ENCODE measurements around the gene RAB6A.

Gene RAB6A

GRCh38 chr11:73653996-73654395 lies 106.9 kb downstream of the RAB6A start:
- no peak overlapping the region for H3K4me3 ChIP-seq (replicated peaks; ENCODE audit: insufficient read depth, low read length)
- H3K27ac ChIP-seq (replicated peaks), result no peak overlapping the region
- TF ChIP-seq, protein P1, sequence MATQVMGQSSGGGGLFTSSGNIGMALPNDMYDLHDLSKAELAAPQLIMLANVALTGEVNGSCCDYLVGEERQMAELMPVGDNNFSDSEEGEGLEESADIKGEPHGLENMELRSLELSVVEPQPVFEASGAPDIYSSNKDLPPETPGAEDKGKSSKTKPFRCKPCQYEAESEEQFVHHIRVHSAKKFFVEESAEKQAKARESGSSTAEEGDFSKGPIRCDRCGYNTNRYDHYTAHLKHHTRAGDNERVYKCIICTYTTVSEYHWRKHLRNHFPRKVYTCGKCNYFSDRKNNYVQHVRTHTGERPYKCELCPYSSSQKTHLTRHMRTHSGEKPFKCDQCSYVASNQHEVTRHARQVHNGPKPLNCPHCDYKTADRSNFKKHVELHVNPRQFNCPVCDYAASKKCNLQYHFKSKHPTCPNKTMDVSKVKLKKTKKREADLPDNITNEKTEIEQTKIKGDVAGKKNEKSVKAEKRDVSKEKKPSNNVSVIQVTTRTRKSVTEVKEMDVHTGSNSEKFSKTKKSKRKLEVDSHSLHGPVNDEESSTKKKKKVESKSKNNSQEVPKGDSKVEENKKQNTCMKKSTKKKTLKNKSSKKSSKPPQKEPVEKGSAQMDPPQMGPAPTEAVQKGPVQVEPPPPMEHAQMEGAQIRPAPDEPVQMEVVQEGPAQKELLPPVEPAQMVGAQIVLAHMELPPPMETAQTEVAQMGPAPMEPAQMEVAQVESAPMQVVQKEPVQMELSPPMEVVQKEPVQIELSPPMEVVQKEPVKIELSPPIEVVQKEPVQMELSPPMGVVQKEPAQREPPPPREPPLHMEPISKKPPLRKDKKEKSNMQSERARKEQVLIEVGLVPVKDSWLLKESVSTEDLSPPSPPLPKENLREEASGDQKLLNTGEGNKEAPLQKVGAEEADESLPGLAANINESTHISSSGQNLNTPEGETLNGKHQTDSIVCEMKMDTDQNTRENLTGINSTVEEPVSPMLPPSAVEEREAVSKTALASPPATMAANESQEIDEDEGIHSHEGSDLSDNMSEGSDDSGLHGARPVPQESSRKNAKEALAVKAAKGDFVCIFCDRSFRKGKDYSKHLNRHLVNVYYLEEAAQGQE (IDR thresholded peaks at IDR 0.05; ENCODE audit: insufficient replicate concordance, low read depth), result no peak
- TF ChIP-seq GABPA (IDR thresholded peaks at IDR 0.05; ENCODE audit: low read depth), result no peak
- TF ChIP-seq SPI1 (IDR thresholded peaks at IDR 0.05; ENCODE audit: borderline replicate concordance, low read depth), result no peak
- TF ChIP-seq POLR2AphosphoS5 (IDR thresholded peaks at IDR 0.05; ENCODE audit: low read depth), result no peak
- no peak for TF ChIP-seq CTCF (IDR thresholded peaks at IDR 0.05; ENCODE audit: insufficient read depth, low read length)
- no peaks in the 10 kb centered on the region for H3K27me3 ChIP-seq (ENCODE audit: insufficient read depth, poor library complexity, severe bottlenecking)
- DNase-seq (ENCODE audit: low read depth in 1 of 2, low spot score in 1 of 2), result no peak

GRCh38 chr11:73652856-73653559 lies 107.9 kb downstream of the RAB6A start:
- no peak for DNase-seq (ENCODE audit: low read depth in 1 of 2, low spot score in 1 of 2)
- Histone ChIP-seq H3K27me3 (ENCODE audit: insufficient read depth, poor library complexity, severe bottlenecking) (no peaks in the 10 kb centered on the region), H3K27ac (replicated peaks) (no peak overlapping the region), H3K4me3 (replicated peaks; ENCODE audit: insufficient read depth, low read length) (no peak overlapping the region)
- no peak for TF ChIP-seq SPI1 (IDR thresholded peaks at IDR 0.05; ENCODE audit: borderline replicate concordance, low read depth)
- TF ChIP-seq GABPA (IDR thresholded peaks at IDR 0.05; ENCODE audit: low read depth), result no peak

DNA sequence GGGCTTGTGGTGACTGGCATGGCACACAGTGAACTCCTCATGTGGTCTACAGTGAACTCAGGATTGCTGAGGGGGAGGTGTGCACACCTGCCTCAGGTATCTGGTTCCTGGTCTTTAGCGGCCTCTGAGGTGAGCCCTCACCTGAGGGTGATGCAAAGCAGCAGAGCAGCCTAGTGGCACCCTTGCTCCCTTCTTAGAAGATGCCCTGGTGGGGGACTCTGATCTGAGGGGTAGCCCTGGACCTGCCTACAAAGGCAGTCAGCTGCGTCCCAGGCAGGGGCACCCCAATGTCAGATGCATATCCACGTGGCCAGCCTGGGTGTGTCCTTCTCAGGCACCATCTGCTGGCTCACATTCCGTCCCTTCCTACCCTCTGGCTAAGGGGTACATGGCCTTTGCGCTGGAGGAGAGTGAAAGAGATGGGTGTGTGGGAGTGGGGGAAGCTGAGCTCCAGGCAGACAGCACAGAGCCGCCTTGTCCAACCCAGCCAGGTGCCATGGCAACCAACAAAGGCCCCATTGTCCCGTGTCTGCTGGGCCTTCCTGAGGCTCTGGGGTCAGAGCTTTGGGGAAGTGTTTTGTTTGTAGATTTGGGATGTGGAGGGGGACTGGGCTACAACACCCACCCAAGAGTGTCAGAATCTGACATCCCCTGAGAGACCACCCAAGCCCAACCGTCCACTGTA lies 108.7 kb downstream of the RAB6A start:
- Histone ChIP-seq H3K27me3 (ENCODE audit: insufficient read depth, poor library complexity, severe bottlenecking) (no peaks in the 10 kb centered on the region), H3K4me3 (replicated peaks; ENCODE audit: insufficient read depth, low read length) (no peak overlapping the region), H3K27ac (replicated peaks) (no peak overlapping the region)
- no peak for DNase-seq (ENCODE audit: low read depth in 1 of 2, low spot score in 1 of 2)
- TF ChIP-seq CTCF (IDR thresholded peaks at IDR 0.05; ENCODE audit: insufficient read depth, low read length), result no peak
- TF ChIP-seq, protein P1 (IDR thresholded peaks at IDR 0.05; ENCODE audit: insufficient replicate concordance, low read depth), result no peak
- no peak for TF ChIP-seq POLR2AphosphoS5 (IDR thresholded peaks at IDR 0.05; ENCODE audit: low read depth)
- TF ChIP-seq SPI1 (IDR thresholded peaks at IDR 0.05; ENCODE audit: borderline replicate concordance, low read depth), result no peak
- no peak for TF ChIP-seq GABPA (IDR thresholded peaks at IDR 0.05; ENCODE audit: low read depth)

- no peak overlapping the region for H3K27ac ChIP-seq (replicated peaks)
- DNase-seq (ENCODE audit: low read depth in 1 of 2, low spot score in 1 of 2), result no peak
- no peak for TF ChIP-seq SPI1 (IDR thresholded peaks at IDR 0.05; ENCODE audit: borderline replicate concordance, low read depth)
- TF ChIP-seq GABPA (IDR thresholded peaks at IDR 0.05; ENCODE audit: low read depth), result no peak
- no peak for TF ChIP-seq POLR2AphosphoS5 (IDR thresholded peaks at IDR 0.05; ENCODE audit: low read depth)
- TF ChIP-seq, protein P1 (IDR thresholded peaks at IDR 0.05; ENCODE audit: insufficient replicate concordance, low read depth), result no peak
- no peak for TF ChIP-seq CTCF (IDR thresholded peaks at IDR 0.05; ENCODE audit: insufficient read depth, low read length)
- no peaks in the 10 kb centered on the region for H3K27me3 ChIP-seq (ENCODE audit: insufficient read depth, poor library complexity, severe bottlenecking)
- no peak overlapping the region for H3K4me3 ChIP-seq (replicated peaks; ENCODE audit: insufficient read depth, low read length)
Observed at GRCh38 chr11:73651661-73652045, 109.2 kb downstream of the RAB6A start.

Measured in HL-60 (cell line).